DOHH2 (cell line): ENCODE measurements around the gene MYH2.

ENCODE experiments used
- H3F3A ChIP-seq: fragments of 200-600 bp; sonication (generic), shearing (Covaris generic); 2 replicates; pipeline ENCODE4 v1.6.0; 2016; ENCODE audit warnings: antibody characterized with exemption, mild to moderate bottlenecking; ENCODE audit not compliant: control insufficient read depth, insufficient read depth
- H3K27ac ChIP-seq: fragments of 200-600 bp; sonication (generic); 2 replicates; pipeline ENCODE4 v1.5.1; 2014; ENCODE audit warnings: low read depth, mild to moderate bottlenecking, low read length, moderate library complexity
- H3K27me3 ChIP-seq: fragments of 200-600 bp; sonication (generic); 2 replicates; pipeline ENCODE4 v1.6.1; 2014; ENCODE audit warnings: mild to moderate bottlenecking, low read length, mixed read lengths; ENCODE audit not compliant: control insufficient read depth
- H3K36me3 ChIP-seq: fragments of 200-600 bp; sonication (generic); 2 replicates; pipeline ENCODE4 v1.6.1; 2014; ENCODE audit warnings: mild to moderate bottlenecking, low read length, moderate library complexity, mixed read lengths; ENCODE audit not compliant: control insufficient read depth
- H3K4me1 ChIP-seq: fragments of 200-600 bp; sonication (generic); 2 replicates; pipeline ENCODE4 v1.6.1; 2014; ENCODE audit warnings: mild to moderate bottlenecking, low read length, mixed read lengths; ENCODE audit not compliant: control insufficient read depth
- H3K4me2 ChIP-seq: fragments of 200-600 bp; sonication (generic); 2 replicates; pipeline ENCODE4 v1.6.0; 2014; ENCODE audit warnings: mild to moderate bottlenecking, low read length, moderate library complexity
- H3K4me3 ChIP-seq: fragments of 200-600 bp; sonication (generic); 2 replicates; pipeline ENCODE4 v1.5.1; 2014; ENCODE audit warnings: mild to moderate bottlenecking, low read length, mixed read lengths
- H3K79me2 ChIP-seq: fragments of 200-600 bp; sonication (generic); 2 replicates; pipeline ENCODE4 v1.6.1; 2014; ENCODE audit warnings: mild to moderate bottlenecking, low read length, mixed read lengths; ENCODE audit not compliant: control insufficient read depth
- H3K9me2 ChIP-seq: fragments of 200-600 bp; sonication (generic); replicated peaks from 2 replicates; pipeline ENCODE4 v1.6.1; 2014; ENCODE audit warnings: mild to moderate bottlenecking, low read length, mixed read lengths; ENCODE audit not compliant: control insufficient read depth
- H3K9me3 ChIP-seq: fragments of 200-600 bp; sonication (generic); 2 replicates; pipeline ENCODE4 v1.6.1; 2014; ENCODE audit warnings: antibody characterized with exemption, low read length, mixed read lengths; ENCODE audit not compliant: control insufficient read depth, insufficient read depth
- H4K20me1 ChIP-seq: fragments of 200-600 bp; sonication (generic); 2 replicates; pipeline ENCODE4 v1.6.0; 2014; ENCODE audit warnings: low read depth, mild to moderate bottlenecking, antibody characterized with exemption, low read length, moderate library complexity; ENCODE audit not compliant: control insufficient read depth, insufficient read depth
- EZH2phosphoT487 ChIP-seq: fragments of 200-600 bp; sonication (generic); IDR thresholded peaks from 2 replicates; pipeline ENCODE4 v1.6.1; 2017; ENCODE audit warnings: borderline replicate concordance, mild to moderate bottlenecking, antibody characterized with exemption, low read length, moderate library complexity, mixed read lengths
- TF ChIP-seq, protein P1 (sequence below): fragments of 200-600 bp; sonication (generic); IDR thresholded peaks from one replicate; pipeline ENCODE4 v1.5.1; 2014; ENCODE audit warnings: antibody characterized with exemption, mild to moderate bottlenecking, low read depth, low read length; ENCODE audit not compliant: poor library complexity, severe bottlenecking

MYH2 gene

GRCh38 chr17:10474536-10474935 is 74.9 kb downstream of the MYH2 start:
- H3K9me2 ChIP-seq = no peaks in the 10 kb centered on the region
- no peaks in the 10 kb centered on the region for H3K79me2 ChIP-seq
- H3K4me2 ChIP-seq = no peak overlapping the region
- no peaks in the 10 kb centered on the region for H4K20me1 ChIP-seq
- H3K9me3 ChIP-seq = no peaks in the 10 kb centered on the region
- no peaks in the 10 kb centered on the region for H3F3A ChIP-seq
- no peaks in the 10 kb centered on the region for H3K36me3 ChIP-seq
- no peak overlapping the region for H3K27ac ChIP-seq
- H3K4me1 ChIP-seq = no peaks in the 10 kb centered on the region
- H3K27me3 ChIP-seq = no peaks in the 10 kb centered on the region
- no peak for TF ChIP-seq EZH2phosphoT487
- TF ChIP-seq, protein P1, sequence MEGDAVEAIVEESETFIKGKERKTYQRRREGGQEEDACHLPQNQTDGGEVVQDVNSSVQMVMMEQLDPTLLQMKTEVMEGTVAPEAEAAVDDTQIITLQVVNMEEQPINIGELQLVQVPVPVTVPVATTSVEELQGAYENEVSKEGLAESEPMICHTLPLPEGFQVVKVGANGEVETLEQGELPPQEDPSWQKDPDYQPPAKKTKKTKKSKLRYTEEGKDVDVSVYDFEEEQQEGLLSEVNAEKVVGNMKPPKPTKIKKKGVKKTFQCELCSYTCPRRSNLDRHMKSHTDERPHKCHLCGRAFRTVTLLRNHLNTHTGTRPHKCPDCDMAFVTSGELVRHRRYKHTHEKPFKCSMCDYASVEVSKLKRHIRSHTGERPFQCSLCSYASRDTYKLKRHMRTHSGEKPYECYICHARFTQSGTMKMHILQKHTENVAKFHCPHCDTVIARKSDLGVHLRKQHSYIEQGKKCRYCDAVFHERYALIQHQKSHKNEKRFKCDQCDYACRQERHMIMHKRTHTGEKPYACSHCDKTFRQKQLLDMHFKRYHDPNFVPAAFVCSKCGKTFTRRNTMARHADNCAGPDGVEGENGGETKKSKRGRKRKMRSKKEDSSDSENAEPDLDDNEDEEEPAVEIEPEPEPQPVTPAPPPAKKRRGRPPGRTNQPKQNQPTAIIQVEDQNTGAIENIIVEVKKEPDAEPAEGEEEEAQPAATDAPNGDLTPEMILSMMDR = no peak
- H3K4me3 ChIP-seq = no peak overlapping the region

GRCh38 chr17:10471858-10472257 is 77.6 kb downstream of the MYH2 start:
- H3K9me2 ChIP-seq = no peaks in the 10 kb centered on the region
- no peak overlapping the region for H3K4me3 ChIP-seq
- H3K79me2 ChIP-seq = no peaks in the 10 kb centered on the region
- H3K4me1 ChIP-seq = no peaks in the 10 kb centered on the region
- H3K36me3 ChIP-seq = no peaks in the 10 kb centered on the region
- no peaks in the 10 kb centered on the region for H3K9me3 ChIP-seq
- H3K27ac ChIP-seq = no peak overlapping the region
- H3K4me2 ChIP-seq = no peak overlapping the region
- TF ChIP-seq, protein P1 = no peak
- no peak for TF ChIP-seq EZH2phosphoT487
- no peaks in the 10 kb centered on the region for H3F3A ChIP-seq
- no peaks in the 10 kb centered on the region for H3K27me3 ChIP-seq
- no peaks in the 10 kb centered on the region for H4K20me1 ChIP-seq
